Activated B cell treated with CpG ODN at 0.5 μM for 24 hours (primary cell): Measurements from ENCODE around the gene PARP9. TPM values are rescaled to one million over a fixed set of nuclear protein-coding genes. Genes with fewer than 3 reads are reported as not detected.
A peak's percentile ranks its signal among the peaks of the same experiment; 100 is the strongest.
"Not testable (repeated sequence)": the region's sequence is repeated elsewhere in the genome, so short reads cannot be mapped to it uniquely, and the experiment has no call there.

Experiments
- ATAC-seq: fragments of 200-7000 bp; cut with Tn5 transposase; one replicate; pipeline ENCODE4 v1.10.0; 2021; ENCODE audit warnings: low read depth, mild to moderate bottlenecking, moderate library complexity
- CTCF ChIA-PET: fragments of 350-600 bp; sonication (Branson Sonifier 250); formaldehyde crosslinking; loops from one replicate; lab custom pipeline; 2021; ENCODE audit warnings: antibody characterized with exemption; lab: Charles Lee
- POLR2A ChIA-PET: fragments of 350-600 bp; sonication (Branson Sonifier 250); formaldehyde crosslinking; loops from one replicate; lab custom pipeline; 2021; ENCODE audit warnings: antibody characterized with exemption; lab: Charles Lee
- DNase-seq: peaks from one replicate; pipeline ENCODE4 v3.0.0; 2022
- H3K27ac Mint-ChIP-seq: one replicate; pipeline ENCODE4 v1.8.0; 2020; ENCODE audit warnings: mixed read lengths
- H3K27me3 Mint-ChIP-seq: one replicate; pipeline ENCODE4 v1.8.0; 2021; ENCODE audit warnings: mixed read lengths
- H3K36me3 Mint-ChIP-seq: one replicate; pipeline ENCODE4 v1.8.0; 2021; ENCODE audit warnings: low read depth, mixed read lengths
- H3K4me1 Mint-ChIP-seq: one replicate; pipeline ENCODE4 v1.8.0; 2021; ENCODE audit warnings: mixed read lengths
- H3K4me3 Mint-ChIP-seq: one replicate; pipeline ENCODE4 v1.8.0; 2020; ENCODE audit warnings: mild to moderate bottlenecking, mixed read lengths
- H3K9me3 Mint-ChIP-seq: one replicate; pipeline ENCODE4 v1.8.0; 2020; ENCODE audit warnings: mixed read lengths
- intact Hi-C: fragments of 100-400 bp; cut with micrococcal nuclease; formaldehyde crosslinking; loops from one replicate; pipeline ENCODE4 v1.15.1; 2024
- total RNA-seq: library from RNA; stranded (reverse); gene quantifications from 2 replicates; pipeline ENCODE4 v1.2.3, GENCODE V29; 2022
- TF ChIP-seq, protein P1 (sequence below): fragments of 200-600 bp; IDR thresholded peaks from one replicate; pipeline ENCODE4 v1.8.0; 2022; ENCODE audit warnings: antibody characterized with exemption, mild to moderate bottlenecking

The PARP9 gene
- total RNA-seq, 1 donor from 2014 or later, result 50.8 TPM

DNA sequence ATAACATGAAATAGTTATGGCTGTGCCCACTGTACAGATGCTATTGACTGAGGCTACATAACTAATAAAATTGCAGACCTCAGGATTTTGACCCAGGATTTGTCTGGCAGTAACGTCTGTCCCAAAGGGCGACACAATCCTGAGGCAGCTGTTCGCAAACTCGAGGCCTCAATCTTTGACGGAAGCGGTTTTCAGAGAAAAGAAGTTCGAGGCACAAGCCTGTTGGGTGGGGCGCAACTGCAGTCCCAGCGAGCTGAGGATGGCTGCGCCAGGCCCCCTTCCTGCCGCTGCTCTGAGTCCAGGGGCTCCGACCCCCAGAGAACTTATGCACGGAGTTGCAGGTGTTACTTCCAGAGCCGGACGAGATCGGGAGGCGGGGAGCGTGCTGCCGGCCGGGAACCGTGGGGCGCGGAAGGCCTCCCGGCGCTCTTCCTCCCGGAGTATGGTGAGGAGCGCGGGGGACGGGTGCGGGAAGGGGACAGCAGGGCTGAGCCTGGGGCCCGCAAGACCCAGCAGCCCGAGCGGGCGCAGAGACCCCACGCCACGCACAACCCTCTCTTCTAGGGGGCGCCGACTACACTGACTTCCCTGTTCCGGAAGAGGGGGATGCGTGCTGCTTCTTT lies 13.4 kb upstream of the PARP9 start, which contains the start of gene PARP15:
Gene PARP15, plus strand, starts transcription at position 242 of the 623 bp plus-strand sequence. Its CDS starts 18 bp downstream, at position 260.
- peak within 1 kb of the TSS; percentile 100 for H3K27ac Mint-ChIP-seq
- ATAC-seq (no peak), DNase-seq (peak; percentile 54)
- H3K4me1 Mint-ChIP-seq, result peaks cover 86% of the 10 kb centered on the region
- peaks cover 10% of the 10 kb centered on the region for H3K9me3 Mint-ChIP-seq
- H3K4me3 Mint-ChIP-seq, result peak within 1 kb of the TSS; percentile 100
- H3K36me3 Mint-ChIP-seq, result peaks cover 52% of the 10 kb centered on the region
- ChIA-PET CTCF (interaction anchor here (0.9 to 1.5 kb wide), 3 partner anchors 13 to 102 kb away, joined by 4 to 5 read pairs (median 4); partner anchors contain the start of genes DTX3L and PARP9), POLR2A (interaction anchor here (0.7 to 7.5 kb wide), 17 partner anchors 10 to 1031 kb away, joined by 3 to 140 read pairs (median 11); partner anchors contain the start of genes DTX3L, KPNA1, PARP14 and PARP9)
- TF ChIP-seq, protein P1, sequence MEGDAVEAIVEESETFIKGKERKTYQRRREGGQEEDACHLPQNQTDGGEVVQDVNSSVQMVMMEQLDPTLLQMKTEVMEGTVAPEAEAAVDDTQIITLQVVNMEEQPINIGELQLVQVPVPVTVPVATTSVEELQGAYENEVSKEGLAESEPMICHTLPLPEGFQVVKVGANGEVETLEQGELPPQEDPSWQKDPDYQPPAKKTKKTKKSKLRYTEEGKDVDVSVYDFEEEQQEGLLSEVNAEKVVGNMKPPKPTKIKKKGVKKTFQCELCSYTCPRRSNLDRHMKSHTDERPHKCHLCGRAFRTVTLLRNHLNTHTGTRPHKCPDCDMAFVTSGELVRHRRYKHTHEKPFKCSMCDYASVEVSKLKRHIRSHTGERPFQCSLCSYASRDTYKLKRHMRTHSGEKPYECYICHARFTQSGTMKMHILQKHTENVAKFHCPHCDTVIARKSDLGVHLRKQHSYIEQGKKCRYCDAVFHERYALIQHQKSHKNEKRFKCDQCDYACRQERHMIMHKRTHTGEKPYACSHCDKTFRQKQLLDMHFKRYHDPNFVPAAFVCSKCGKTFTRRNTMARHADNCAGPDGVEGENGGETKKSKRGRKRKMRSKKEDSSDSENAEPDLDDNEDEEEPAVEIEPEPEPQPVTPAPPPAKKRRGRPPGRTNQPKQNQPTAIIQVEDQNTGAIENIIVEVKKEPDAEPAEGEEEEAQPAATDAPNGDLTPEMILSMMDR, result no peak
- intact Hi-C loops, result loop anchor here (2.0 to 10.0 kb wide), 4 partner anchors 63 to 583 kb away; partner anchors contain the start of genes KPNA1 and WDR5B
- no peaks in the 10 kb centered on the region for H3K27me3 Mint-ChIP-seq

DNA sequence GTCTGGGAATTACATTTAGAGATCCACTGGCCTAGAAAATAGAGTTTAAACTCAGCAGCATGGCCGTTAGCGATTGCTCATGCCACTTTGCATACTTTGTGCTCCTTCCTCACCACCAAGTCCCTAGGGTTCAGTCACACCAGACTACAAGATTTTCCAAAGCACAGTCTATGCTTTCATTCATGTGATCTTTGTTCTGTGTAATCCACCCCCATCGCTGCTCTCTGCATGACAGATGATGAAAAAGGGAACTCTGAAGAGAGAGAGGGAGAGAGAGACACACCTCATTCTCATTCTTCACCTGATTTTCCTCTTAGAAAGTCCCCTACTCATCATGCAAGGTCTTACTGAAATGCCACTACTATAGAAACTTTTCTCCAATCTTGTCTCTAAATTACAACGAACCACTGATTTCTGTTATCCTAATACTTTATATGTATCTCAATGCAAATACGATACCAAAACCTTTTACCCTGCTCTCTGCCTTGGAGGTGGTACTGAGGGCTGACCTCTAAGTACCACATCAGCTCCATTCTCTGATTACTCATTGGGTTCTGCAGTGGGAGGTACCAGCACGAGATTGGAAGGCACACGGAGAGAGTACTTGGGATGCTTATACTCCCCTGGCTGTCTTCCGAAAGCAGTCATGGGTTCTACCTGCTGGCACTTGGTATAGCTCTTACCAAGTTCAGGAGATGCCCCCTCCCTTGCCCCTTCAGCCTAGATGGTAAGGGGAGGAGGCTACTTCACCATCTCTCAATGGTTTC lies 12.3 kb upstream of the PARP9 start:
- DNase-seq, result no peak
- ChIA-PET CTCF (interaction anchor here (0.6 to 1.5 kb wide), 4 partner anchors 12 to 103 kb away, joined by 3 to 4 read pairs (median 4); partner anchors contain the start of genes DTX3L and PARP9), POLR2A (interaction anchor here (0.6 to 7.5 kb wide), 23 partner anchors 11 to 1029 kb away, joined by 3 to 140 read pairs (median 8); partner anchors contain the start of genes DTX3L, EAF2, HSPBAP1 and KPNA1)
- peaks cover 4% of the 10 kb centered on the region for H3K9me3 Mint-ChIP-seq
- peaks cover 79% of the 10 kb centered on the region for H3K4me1 Mint-ChIP-seq
- H3K27me3 Mint-ChIP-seq, result no peaks in the 10 kb centered on the region
- H3K27ac Mint-ChIP-seq, result peak overlapping the region; percentile 100
- TF ChIP-seq, protein P1, result no peak
- ATAC-seq, result peak; percentile 78
- peak overlapping the region; percentile 100 for H3K4me3 Mint-ChIP-seq
- intact Hi-C loops, result loop anchor here (1.0 to 10.0 kb wide), 11 partner anchors 12 to 582 kb away; partner anchors contain the start of genes DTX3L, KPNA1, PARP14 and PARP9
- H3K36me3 Mint-ChIP-seq, result peaks cover 51% of the 10 kb centered on the region

DNA sequence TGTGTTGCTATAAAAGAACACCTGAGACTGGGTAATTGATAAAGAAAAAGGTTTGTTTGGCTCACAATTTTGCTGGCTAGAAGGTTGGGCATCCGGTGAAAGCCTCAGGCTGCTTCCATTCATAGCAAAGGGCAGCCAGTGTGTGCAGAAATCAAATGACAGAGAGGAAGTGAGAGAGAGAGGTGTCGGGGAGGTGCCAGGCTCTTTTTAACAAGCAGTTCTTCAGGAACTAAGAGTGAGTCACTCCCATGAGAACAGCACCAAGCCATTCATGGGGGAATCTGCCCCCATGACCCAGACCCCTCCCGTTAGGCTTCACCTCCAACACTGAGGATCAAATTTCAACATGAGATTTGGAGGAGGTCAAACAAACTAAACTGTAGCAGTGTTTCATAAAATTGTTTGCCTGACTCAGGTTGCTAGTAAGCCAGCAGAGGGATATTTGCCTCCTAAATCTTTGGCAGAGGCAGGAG lies 8.9 kb upstream of the PARP9 start:
- intact Hi-C loops, result loop anchor here (10.0 kb wide), 2 partner anchors 498 to 578 kb away; no protein-coding TSS in a partner anchor
- H3K9me3 Mint-ChIP-seq, result peaks cover 2% of the 10 kb centered on the region
- TF ChIP-seq, protein P1, result no peak
- H3K27ac Mint-ChIP-seq, result peak overlapping the region; percentile 93
- DNase-seq (no peak), ATAC-seq (peak; percentile 22)
- CTCF ChIA-PET, result no interaction called here
- no peaks in the 10 kb centered on the region for H3K27me3 Mint-ChIP-seq
- POLR2A ChIA-PET, result interaction anchor here (0.6 to 7.5 kb wide), 4 partner anchors 37 to 107 kb away, joined by 4 to 81 read pairs (median 4); partner anchors contain the start of gene PARP14
- H3K4me1 Mint-ChIP-seq, result peaks cover 80% of the 10 kb centered on the region
- peak overlapping the region; percentile 57 for H3K4me3 Mint-ChIP-seq
- H3K36me3 Mint-ChIP-seq, result peaks cover 65% of the 10 kb centered on the region

DNA sequence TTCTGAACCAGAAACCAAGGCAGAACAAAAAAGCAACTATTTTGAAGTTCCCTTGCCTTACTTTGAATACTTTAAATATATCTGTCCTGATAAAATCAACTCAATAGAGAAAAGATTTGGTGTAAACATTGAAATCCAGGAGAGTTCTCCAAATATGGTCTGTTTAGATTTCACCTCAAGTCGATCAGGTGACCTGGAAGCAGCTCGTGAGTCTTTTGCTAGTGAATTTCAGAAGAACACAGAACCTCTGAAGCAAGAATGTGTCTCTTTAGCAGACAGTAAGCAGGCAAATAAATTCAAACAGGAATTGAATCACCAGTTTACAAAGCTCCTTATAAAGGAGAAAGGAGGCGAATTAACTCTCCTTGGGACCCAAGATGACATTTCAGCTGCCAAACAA lies 4.7 kb upstream of the PARP9 start:
- H3K27ac Mint-ChIP-seq, result peak overlapping the region; percentile 61
- H3K4me3 Mint-ChIP-seq, result no peak overlapping the region
- peaks cover 79% of the 10 kb centered on the region for H3K36me3 Mint-ChIP-seq
- CTCF ChIA-PET, result interaction anchor here (0.8 to 6.8 kb wide), 2 partner anchors 9 to 111 kb away, joined by 3 to 46 read pairs; partner anchors contain the start of gene PARP14
- POLR2A ChIA-PET, result interaction anchor here (0.6 to 10.2 kb wide), 3 partner anchors 8 to 498 kb away, joined by 4 to 140 read pairs (median 5); partner anchors contain the start of genes PARP15 and PDIA5
- H3K9me3 Mint-ChIP-seq, result peaks cover 2% of the 10 kb centered on the region
- H3K4me1 Mint-ChIP-seq, result peaks cover 79% of the 10 kb centered on the region
- intact Hi-C loops, result loop anchor here (10.0 kb wide), 1 partner anchor 296 kb away; no protein-coding TSS in a partner anchor
- H3K27me3 Mint-ChIP-seq, result no peaks in the 10 kb centered on the region
- DNase-seq (no peak), ATAC-seq (no peak)
- TF ChIP-seq, protein P1, result no peak

DNA sequence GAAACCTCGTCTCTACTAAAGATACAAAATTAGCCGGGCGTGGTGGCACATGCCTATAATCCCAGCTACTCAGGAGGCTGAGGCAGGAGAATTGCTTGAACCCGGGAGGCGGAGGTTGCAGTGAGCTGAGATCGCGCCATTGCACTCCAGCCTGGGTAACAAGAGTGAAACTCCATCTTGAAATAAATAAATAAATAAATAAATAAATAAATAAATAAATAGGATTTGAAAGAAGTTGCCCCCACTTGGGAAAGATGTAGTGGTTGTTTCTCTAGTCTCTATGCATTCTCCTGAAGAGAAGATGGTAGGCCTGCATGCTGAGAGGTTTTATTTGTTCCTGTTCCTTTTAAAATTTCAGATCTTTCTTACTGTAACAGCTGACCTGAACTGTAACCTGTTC lies 4.0 kb upstream of the PARP9 start:
- DNase-seq, ATAC-seq, H3K9me3 Mint-ChIP-seq, H3K27me3 Mint-ChIP-seq: not testable (repeated sequence)
- Mint-ChIP-seq H3K4me1 (peaks cover 77% of the 10 kb centered on the region), H3K36me3 (peaks cover 81% of the 10 kb centered on the region), H3K4me3 (peak overlapping the region; percentile 52), H3K27ac (peak overlapping the region; percentile 65)
- intact Hi-C loops, result loop anchor here (10.0 kb wide), 1 partner anchor 297 kb away; no protein-coding TSS in a partner anchor
- CTCF ChIA-PET, result interaction anchor here (6.8 kb wide), 1 partner anchor 111 kb away, joined by 46 read pairs; the partner anchor contains the start of gene PARP14
- POLR2A ChIA-PET, result interaction anchor here (0.7 to 10.2 kb wide), 3 partner anchors 9 to 119 kb away, joined by 3 to 140 read pairs (median 4); partner anchors contain the start of gene PARP15
